ENCODE results near the gene STK10. TPM values are rescaled to one million over a fixed set of nuclear protein-coding genes. Genes with fewer than 3 reads are reported as not detected.
"Not testable (repeated sequence)": the region's sequence is repeated elsewhere in the genome, so short reads cannot be mapped to it uniquely, and the experiment has no call there.

The STK10 gene
- total RNA-seq, 2 donors from 2014 or later = 9.1 to 9.9 TPM

GRCh38 chr5:172035049-172035448 lies 153.0 kb downstream of the STK10 start:
- H3K9me3 ChIP-seq = no peaks in the 10 kb centered on the region
- DNase-seq = no peak
- H3K36me3 ChIP-seq (replicated peaks in 1 of 2; ENCODE audit: insufficient read depth in 1 of 2, low read depth in 2 of 2) = no peaks in the 10 kb centered on the region
- H3K27ac ChIP-seq = no peak overlapping the region
- WGBS, 2 donors = 83% methylated on average over 2 of the region's 2 CpGs
- intact Hi-C loops (cut with DNase I) = loop anchor here (5.0 kb wide), 1 partner anchor 118 kb away; no protein-coding TSS in a partner anchor
- ATAC-seq = no peak
- no peaks in the 10 kb centered on the region for H3K27me3 ChIP-seq
- TF ChIP-seq POLR2A (IDR thresholded peaks at IDR 0.05) (no peak), CTCF (IDR thresholded peaks at IDR 0.05) (no peak)
- peaks cover 2% of the 10 kb centered on the region for H3K4me1 ChIP-seq
- no peak overlapping the region for H3K4me3 ChIP-seq

- no peak for DNase-seq
- Histone ChIP-seq H3K27me3 (no peaks in the 10 kb centered on the region), H3K4me3 (no peak overlapping the region), H3K36me3 (replicated peaks in 1 of 2; ENCODE audit: insufficient read depth in 1 of 2, low read depth in 2 of 2) (no peaks in the 10 kb centered on the region), H3K27ac (no peak overlapping the region), H3K4me1 (no peaks in the 10 kb centered on the region), H3K9me3 (no peaks in the 10 kb centered on the region)
- intact Hi-C loops (cut with DNase I) = no loop called here
- TF ChIP-seq POLR2A (IDR thresholded peaks at IDR 0.05) (no peak), CTCF (IDR thresholded peaks at IDR 0.05) (no peak)
- 85 to 99% methylated on average over 4 of the region's 4 CpGs for WGBS, 2 donors
- ATAC-seq = no peak
Observed at GRCh38 chr5:172031894-172032461, 156.0 kb downstream of the STK10 start.

- no peak for ATAC-seq
- TF ChIP-seq POLR2A (IDR thresholded peaks at IDR 0.05) (no peak), CTCF (IDR thresholded peaks at IDR 0.05) (no peak)
- H3K9me3 ChIP-seq = no peaks in the 10 kb centered on the region
Observed at GRCh38 chr5:172029876-172030275, 158.1 kb downstream of the STK10 start.

GRCh38 chr5:172028167-172028566 lies 159.9 kb downstream of the STK10 start:
- no peak overlapping the region for H3K4me3 ChIP-seq
- H3K36me3 ChIP-seq (replicated peaks in 1 of 2; ENCODE audit: insufficient read depth in 1 of 2, low read depth in 2 of 2) = no peaks in the 10 kb centered on the region
- 70 to 76% methylated on average over 4 of the region's 4 CpGs for WGBS, 2 donors
- ATAC-seq = no peak
- H3K27me3 ChIP-seq = no peaks in the 10 kb centered on the region
- H3K27ac ChIP-seq = no peak overlapping the region
- no peaks in the 10 kb centered on the region for H3K4me1 ChIP-seq
- no peak for DNase-seq
- TF ChIP-seq POLR2A (IDR thresholded peaks at IDR 0.05) (no peak), CTCF (IDR thresholded peaks at IDR 0.05) (no peak)
- intact Hi-C loops (cut with DNase I) = no loop called here
- H3K9me3 ChIP-seq = no peaks in the 10 kb centered on the region

More at GRCh38 chr5:172029876-172030275, 158.1 kb downstream of the STK10 start:
- Histone ChIP-seq H3K27ac (no peak overlapping the region), H3K4me1 (no peaks in the 10 kb centered on the region), H3K27me3 (no peaks in the 10 kb centered on the region), H3K4me3 (no peak overlapping the region), H3K36me3 (replicated peaks in 1 of 2; ENCODE audit: insufficient read depth in 1 of 2, low read depth in 2 of 2) (no peaks in the 10 kb centered on the region)
- DNase-seq = no peak
- intact Hi-C loops (cut with DNase I) = no loop called here

- H3K4me1 ChIP-seq; intact Hi-C loops (cut with DNase I); H3K27ac ChIP-seq; H3K9me3 ChIP-seq; H3K36me3 ChIP-seq (replicated peaks in 1 of 2; ENCODE audit: insufficient read depth in 1 of 2, low read depth in 2 of 2); H3K4me3 ChIP-seq; ATAC-seq; H3K27me3 ChIP-seq; DNase-seq: not testable (repeated sequence)
- WGBS, 2 donors = 80 to 84% methylated on average over 10 of the region's 10 CpGs
Observed at GRCh38 chr5:172020110-172020786, 167.8 kb downstream of the STK10 start.

Data from body of pancreas (tissue), 4 donors.